Ishikawa (cell line): Measurements from ENCODE around the gene FRS3.

Experiments used
- CEBPB ChIP-seq: IDR thresholded peaks from 2 replicates; pipeline ENCODE4 v1.6.1; 2012
- CREB1 ChIP-seq: IDR thresholded peaks from 2 replicates; pipeline ENCODE4 v1.6.1; 2012; ENCODE audit warnings: low read depth
- EGR1 ChIP-seq: IDR thresholded peaks from 2 replicates; pipeline ENCODE4 v1.6.1; 2012
- EP300 ChIP-seq: IDR thresholded peaks from 2 replicates; pipeline ENCODE4 v1.6.1; 2012; ENCODE audit warnings: borderline replicate concordance
- FOXM1 ChIP-seq: IDR thresholded peaks from 2 replicates; pipeline ENCODE4 v1.6.1; 2012; ENCODE audit warnings: low read depth, borderline replicate concordance
- NFIC ChIP-seq: IDR thresholded peaks from 2 replicates; pipeline ENCODE4 v1.6.1; 2012
- RAD21 ChIP-seq: IDR thresholded peaks from 2 replicates; pipeline ENCODE4 v1.6.1; 2012; ENCODE audit warnings: low read depth
- TAF1 ChIP-seq: IDR thresholded peaks from 2 replicates; pipeline ENCODE4 v1.6.1; 2012; ENCODE audit warnings: low read depth, mild to moderate bottlenecking
- TCF12 ChIP-seq: IDR thresholded peaks from 2 replicates; pipeline ENCODE4 v1.6.1; 2012; ENCODE audit warnings: low read depth
- TEAD4 ChIP-seq: IDR thresholded peaks from 2 replicates; pipeline ENCODE4 v1.6.1; 2012
- YY1 ChIP-seq: IDR thresholded peaks from 2 replicates; pipeline ENCODE4 v1.6.1; 2012; ENCODE audit warnings: low read depth
- ZBTB7A ChIP-seq: IDR thresholded peaks from 2 replicates; pipeline ENCODE4 v1.6.1; 2012; ENCODE audit warnings: low read depth
- TF ChIP-seq, protein P1 (sequence below): IDR thresholded peaks from 2 replicates; pipeline ENCODE4 v1.6.1; 2012
- TF ChIP-seq, protein P2 (sequence below): IDR thresholded peaks from 2 replicates; pipeline ENCODE4 v1.6.1; 2012; ENCODE audit warnings: low read depth, mild to moderate bottlenecking
- TF ChIP-seq, protein P3 (sequence below): IDR thresholded peaks from 2 replicates; pipeline ENCODE4 v1.6.1; 2012

FRS3 gene

DNA sequence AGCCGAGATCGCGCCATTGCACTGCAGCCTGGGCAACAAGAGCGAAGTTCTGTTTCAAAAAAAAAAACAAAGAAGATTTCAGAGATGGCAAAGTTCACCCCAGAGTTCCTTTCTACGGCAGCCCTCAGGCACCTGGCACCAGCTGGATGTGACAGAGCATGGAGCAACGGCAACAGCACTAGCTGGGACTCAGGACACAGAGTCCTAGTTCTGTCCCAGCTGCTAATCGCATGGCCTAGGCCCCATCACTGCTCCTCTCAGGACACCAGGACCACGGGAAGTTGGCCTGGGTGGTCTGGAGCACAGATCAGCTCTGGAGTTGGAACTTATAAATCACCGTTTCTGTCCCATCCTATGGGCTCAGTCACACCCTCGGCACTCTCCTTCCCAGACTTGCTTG lies 33.6 kb downstream of the FRS3 start:
- no peak for TF ChIP-seq TEAD4
- no peak for TF ChIP-seq YY1
- TF ChIP-seq RAD21 = no peak
- TF ChIP-seq, protein P1, sequence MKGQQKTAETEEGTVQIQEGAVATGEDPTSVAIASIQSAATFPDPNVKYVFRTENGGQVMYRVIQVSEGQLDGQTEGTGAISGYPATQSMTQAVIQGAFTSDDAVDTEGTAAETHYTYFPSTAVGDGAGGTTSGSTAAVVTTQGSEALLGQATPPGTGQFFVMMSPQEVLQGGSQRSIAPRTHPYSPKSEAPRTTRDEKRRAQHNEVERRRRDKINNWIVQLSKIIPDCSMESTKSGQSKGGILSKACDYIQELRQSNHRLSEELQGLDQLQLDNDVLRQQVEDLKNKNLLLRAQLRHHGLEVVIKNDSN = no peak
- TF ChIP-seq NFIC = no peak
- no peak for TF ChIP-seq FOXM1
- no peak for TF ChIP-seq ZBTB7A

DNA sequence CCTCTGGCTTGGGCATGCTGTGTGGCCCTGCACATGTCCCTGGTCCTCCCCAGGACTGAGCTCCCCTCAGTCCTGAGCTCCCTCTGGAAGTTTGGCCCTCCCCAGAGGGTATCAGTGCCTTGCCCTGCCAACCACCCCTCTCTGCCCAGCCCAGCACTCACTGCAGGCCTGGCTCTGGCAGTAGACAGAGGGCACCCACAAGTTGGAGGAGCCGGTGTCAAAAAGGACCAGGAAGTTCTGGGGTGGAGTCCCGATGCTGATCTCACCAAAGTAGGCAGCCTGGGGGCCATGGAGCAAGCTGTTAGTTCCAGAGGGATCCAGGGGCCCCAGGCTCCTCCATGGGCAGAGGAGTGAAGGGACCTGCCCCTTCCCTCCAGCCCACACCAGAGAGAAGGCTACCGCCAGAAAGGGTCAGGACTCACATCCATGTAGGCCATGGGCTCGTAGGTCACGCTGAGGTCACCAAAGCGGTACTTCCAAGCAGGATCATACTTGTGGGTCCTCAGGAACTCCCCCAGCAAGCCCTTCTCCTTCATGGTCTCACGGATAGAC lies 35.4 kb downstream of the FRS3 start:
- TF ChIP-seq NFIC = no peak
- no peak for TF ChIP-seq EGR1
- TF ChIP-seq, protein P1 = no peak
- no peak for TF ChIP-seq FOXM1
- TF ChIP-seq, protein P2, sequence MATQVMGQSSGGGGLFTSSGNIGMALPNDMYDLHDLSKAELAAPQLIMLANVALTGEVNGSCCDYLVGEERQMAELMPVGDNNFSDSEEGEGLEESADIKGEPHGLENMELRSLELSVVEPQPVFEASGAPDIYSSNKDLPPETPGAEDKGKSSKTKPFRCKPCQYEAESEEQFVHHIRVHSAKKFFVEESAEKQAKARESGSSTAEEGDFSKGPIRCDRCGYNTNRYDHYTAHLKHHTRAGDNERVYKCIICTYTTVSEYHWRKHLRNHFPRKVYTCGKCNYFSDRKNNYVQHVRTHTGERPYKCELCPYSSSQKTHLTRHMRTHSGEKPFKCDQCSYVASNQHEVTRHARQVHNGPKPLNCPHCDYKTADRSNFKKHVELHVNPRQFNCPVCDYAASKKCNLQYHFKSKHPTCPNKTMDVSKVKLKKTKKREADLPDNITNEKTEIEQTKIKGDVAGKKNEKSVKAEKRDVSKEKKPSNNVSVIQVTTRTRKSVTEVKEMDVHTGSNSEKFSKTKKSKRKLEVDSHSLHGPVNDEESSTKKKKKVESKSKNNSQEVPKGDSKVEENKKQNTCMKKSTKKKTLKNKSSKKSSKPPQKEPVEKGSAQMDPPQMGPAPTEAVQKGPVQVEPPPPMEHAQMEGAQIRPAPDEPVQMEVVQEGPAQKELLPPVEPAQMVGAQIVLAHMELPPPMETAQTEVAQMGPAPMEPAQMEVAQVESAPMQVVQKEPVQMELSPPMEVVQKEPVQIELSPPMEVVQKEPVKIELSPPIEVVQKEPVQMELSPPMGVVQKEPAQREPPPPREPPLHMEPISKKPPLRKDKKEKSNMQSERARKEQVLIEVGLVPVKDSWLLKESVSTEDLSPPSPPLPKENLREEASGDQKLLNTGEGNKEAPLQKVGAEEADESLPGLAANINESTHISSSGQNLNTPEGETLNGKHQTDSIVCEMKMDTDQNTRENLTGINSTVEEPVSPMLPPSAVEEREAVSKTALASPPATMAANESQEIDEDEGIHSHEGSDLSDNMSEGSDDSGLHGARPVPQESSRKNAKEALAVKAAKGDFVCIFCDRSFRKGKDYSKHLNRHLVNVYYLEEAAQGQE = no peak

DNA sequence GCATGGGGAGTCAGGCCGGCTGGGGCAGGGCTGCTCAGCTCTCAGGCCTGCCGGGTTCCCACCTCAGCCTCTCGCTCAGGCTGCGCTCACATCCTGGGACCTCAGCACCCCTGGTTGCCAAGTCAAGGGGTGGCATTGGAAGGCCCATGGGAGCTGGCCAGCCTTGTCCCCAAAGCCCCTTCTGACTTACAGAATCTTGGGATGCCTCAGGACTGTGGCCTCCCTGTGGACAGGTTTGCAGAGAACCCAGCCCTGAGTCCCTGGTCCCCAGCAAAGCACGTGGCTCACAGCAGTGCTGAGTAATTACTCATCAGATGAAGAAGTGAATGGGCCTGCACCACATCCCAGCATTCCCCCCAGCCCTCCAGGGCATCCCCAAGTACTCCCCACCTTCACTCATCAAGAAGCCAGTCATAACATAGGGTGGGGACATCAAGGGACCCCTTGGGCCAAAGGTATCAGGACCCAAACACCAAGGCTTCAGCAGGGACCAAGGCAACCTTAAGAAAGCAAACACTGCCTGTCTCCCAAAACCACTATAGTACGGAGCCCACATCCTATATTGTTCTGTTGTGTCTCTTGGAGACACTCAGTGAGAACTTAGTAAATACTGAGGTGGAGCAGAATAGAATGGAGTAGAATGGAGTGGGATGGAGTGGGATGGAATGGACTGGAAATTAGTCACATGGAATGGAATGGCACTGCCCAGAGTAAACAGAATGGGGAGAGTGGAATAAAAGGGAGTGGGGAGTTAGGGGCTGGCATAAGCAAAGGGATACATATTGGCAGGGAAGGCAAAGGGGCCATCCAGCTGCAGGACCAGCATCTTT lies 36.1 kb downstream of the FRS3 start:
- TF ChIP-seq, protein P1 = no peak
- TF ChIP-seq TAF1 (no peak), CREB1 (no peak), NFIC (no peak), YY1 (no peak), CEBPB (no peak), TCF12 (no peak), EGR1 (no peak)

DNA sequence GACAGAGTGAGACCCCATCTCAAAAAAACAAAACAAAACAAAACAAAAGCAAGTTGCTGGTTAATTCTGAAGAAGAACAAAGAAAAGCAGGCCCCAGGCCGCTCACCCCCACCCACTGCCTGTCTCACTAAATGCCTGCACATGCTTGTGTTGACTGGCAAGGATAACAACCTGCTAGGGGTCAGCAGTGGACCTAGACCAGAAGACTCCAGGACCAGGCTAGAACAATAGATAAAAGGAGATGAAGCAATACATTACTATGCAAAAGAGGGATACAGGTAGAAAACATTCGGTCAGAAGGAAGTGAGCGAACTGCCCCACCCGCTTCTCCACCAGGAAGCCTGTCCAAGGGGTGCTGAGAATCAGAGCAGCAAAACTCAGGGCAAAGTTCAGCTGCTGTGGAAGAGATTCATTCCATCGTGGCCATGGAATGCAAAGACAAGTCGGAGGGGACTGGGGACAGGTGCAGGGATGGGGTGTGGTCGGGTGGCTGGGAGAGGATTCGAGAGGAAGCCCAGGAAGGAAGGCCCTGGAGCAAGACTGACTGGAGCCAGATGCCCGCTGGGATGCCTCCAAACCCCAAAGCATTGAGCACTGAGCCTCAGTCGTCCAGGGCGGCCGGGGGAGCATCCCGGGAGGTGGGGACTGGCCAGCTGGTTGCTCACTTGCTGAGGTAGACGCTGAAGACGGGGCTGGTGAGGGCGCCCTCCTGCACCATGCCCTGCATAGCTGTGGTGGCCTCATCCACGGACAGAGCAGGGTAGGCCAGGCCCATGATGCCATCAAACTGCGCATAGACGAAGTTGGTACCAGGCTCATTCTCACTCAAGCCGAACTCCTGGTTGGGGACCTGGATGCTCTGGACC lies 37.8 kb downstream of the FRS3 start:
- TF ChIP-seq, protein P2 = no peak
- no peak for TF ChIP-seq TEAD4

DNA sequence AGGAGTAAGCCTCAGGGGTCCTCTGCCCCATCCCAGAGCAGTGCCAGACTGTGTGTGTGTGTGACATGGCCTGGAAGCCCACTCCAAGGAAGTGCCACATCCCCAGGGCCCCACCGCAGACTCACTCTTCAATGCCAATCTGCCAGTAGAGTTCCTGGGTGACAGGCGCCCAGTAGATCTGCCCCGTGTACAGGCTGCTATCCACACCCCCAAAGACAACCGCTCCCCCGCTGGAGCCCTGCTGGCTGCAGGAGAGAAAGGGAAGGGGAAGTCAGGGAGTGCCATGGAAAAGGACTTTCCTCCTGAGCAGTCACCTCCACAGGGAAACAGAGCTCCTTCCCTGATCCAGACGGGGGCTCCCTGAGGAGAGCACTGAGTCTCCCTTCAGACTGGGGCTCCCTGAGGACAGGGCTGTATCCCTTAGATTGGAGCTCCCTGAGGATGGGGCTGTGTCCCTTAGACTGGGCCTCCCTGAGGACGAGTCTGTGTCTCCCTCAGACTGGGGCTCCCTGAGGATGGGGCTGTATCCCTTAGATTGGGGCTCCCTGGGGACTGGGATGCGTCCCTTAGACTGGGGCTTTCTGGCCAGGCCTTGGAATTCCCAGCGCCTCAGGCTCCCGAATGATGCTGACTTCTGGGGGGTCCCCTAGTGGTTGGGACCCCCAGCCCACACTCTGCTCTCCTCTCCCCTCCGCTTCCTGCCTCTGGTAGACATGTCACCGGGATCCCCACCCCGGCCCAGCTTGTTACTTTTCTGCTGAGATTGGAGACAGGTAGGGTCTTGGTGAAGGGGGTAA lies 39.1 kb downstream of the FRS3 start:
- TF ChIP-seq, protein P1 = no peak
- no peak for TF ChIP-seq FOXM1
- TF ChIP-seq CEBPB = no peak
- no peak for TF ChIP-seq TEAD4
- TF ChIP-seq, protein P3, sequence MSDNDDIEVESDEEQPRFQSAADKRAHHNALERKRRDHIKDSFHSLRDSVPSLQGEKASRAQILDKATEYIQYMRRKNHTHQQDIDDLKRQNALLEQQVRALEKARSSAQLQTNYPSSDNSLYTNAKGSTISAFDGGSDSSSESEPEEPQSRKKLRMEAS = no peak
- TF ChIP-seq, protein P2 = no peak
- no peak for TF ChIP-seq EGR1
- TF ChIP-seq TCF12 = no peak
- no peak for TF ChIP-seq TAF1
- TF ChIP-seq ZBTB7A = no peak
- no peak for TF ChIP-seq YY1
- TF ChIP-seq CREB1 = no peak
- no peak for TF ChIP-seq RAD21
- TF ChIP-seq EP300 = no peak
- no peak for TF ChIP-seq NFIC
